A673 (cell line): Measurements from ENCODE around the gene BLVRB.
A peak's percentile ranks its signal among the peaks of the same experiment; 100 is the strongest.

ENCODE experiments used
- EZH2 ChIP-seq: fragments of 200-600 bp; sonication (generic); IDR thresholded peaks from 2 replicates; pipeline ENCODE4 v1.6.1; 2017; ENCODE audit warnings: borderline replicate concordance, low read depth, mild to moderate bottlenecking, mixed read lengths, antibody characterized with exemption, low read length; ENCODE audit not compliant: poor library complexity, severe bottlenecking
- TF ChIP-seq, protein P1 (sequence below): fragments of 300-800, 200-600 bp; sonication (generic); conservative IDR thresholded peaks from 2 replicates; pipeline ENCODE4 v1.5.1; 2017; ENCODE audit warnings: low read depth, mild to moderate bottlenecking, antibody characterized with exemption, low read length, moderate library complexity, mixed read lengths

DNA sequence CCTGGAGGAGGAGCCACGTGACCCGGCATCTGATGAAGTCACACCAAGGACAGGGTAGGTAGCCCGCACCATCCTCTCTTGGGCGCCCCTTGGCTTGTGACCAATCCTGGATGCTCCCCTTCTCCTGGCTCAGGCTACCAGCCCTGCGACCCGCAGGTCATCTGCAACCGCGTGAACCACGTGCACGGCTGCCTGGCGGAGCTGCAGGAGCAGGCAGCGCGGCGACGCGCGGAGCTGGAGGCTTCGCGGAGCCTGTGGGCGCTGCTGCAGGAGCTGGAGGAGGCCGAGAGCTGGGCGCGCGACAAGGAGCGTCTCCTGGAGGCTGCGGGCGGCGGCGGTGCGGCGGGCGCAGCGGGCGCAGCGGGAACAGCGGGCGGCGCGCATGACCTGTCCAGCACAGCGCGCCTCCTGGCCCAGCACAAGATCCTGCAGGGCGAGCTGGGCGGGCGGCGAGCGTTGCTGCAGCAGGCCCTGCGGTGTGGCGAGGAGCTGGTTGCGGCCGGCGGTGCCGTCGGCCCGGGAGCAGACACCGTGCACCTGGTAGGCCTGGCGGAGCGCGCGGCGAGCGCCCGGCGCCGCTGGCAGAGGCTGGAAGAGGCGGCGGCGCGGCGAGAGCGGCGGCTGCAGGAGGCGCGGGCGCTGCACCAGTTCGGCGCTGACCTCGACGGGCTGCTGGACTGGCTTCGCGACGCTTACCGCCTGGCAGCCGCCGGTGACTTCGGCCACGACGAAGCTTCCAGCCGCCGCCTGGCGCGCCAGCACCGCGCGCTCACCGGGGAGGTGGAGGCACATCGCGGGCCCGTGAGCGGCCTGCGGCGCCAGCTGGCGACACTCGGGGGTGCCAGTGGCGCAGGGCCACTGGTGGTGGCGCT is 47.2 kb upstream of the BLVRB start:
- TF ChIP-seq EZH2 = peak; percentile 85
- TF ChIP-seq, protein P1, sequence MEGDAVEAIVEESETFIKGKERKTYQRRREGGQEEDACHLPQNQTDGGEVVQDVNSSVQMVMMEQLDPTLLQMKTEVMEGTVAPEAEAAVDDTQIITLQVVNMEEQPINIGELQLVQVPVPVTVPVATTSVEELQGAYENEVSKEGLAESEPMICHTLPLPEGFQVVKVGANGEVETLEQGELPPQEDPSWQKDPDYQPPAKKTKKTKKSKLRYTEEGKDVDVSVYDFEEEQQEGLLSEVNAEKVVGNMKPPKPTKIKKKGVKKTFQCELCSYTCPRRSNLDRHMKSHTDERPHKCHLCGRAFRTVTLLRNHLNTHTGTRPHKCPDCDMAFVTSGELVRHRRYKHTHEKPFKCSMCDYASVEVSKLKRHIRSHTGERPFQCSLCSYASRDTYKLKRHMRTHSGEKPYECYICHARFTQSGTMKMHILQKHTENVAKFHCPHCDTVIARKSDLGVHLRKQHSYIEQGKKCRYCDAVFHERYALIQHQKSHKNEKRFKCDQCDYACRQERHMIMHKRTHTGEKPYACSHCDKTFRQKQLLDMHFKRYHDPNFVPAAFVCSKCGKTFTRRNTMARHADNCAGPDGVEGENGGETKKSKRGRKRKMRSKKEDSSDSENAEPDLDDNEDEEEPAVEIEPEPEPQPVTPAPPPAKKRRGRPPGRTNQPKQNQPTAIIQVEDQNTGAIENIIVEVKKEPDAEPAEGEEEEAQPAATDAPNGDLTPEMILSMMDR = no peak
